NCI-H526 (cell line): ENCODE data around the gene CCDC181.
A peak's percentile ranks its signal among the peaks of the same experiment; 100 is the strongest.
"Not testable (repeated sequence)": the region's sequence is repeated elsewhere in the genome, so short reads cannot be mapped to it uniquely, and the experiment has no call there.

Source experiments
- DNase-seq, 2 experiments: peaks; one replicate each; lab custom pipeline; 2025; lab: John Stamatoyannopoulos, UW

Gene CCDC181

DNA sequence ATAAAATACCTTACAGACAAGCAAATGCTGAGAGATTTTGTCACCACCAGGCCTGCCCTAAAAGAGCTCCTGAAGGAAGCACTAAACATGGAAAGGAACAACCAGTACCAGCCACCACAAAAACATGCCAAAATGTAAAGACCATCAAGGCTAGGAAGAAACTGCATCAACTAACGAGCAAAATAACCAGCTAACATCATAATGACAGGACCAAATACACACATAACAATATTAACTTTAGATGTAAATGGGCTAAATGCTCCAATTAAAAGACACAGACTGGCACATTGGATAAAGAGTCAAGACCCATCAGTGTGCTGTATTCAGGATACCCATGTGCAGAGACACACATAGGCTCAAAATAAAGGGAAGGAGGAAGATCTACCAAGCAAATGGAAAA is 24.7 kb downstream of the CCDC181 start:
- DNase-seq = not testable (repeated sequence)

DNA sequence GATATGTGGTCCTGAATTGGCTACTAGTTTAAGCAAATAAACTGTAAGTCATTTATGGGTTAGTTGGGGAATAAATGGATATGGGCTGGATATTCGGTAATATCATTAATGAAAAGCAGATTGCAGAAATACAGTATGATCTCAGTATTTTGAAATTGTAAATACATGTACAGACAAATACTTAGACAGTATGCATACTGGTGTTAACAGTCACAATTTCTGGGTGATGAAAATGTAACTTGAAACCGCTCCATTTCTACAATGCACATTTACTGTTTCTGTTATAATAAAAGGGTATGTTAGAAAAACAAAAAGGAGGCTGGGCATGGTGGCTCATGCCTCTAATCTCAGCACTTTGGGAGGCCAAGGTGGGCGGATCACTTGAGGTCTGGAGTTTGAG is 31.3 kb downstream of the CCDC181 start:
- no peak for DNase-seq

DNA sequence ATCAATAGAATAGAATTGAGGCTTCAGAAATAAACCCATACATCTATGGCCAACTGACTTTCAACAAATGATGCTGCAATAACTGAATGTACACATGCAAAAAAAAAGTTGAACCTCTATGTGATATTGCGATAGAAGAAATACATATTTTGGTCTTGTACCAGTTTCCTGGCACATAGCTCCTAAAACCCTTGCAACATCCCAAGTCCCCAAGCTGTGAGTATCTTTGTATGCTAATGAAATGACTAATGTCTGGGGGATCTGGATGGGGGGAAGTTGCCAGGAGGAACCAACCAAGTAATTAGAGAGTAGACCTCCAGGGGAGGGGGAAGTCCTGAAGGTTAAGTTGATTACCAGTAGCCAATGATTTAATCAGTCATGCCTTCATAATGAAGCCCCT is 34.9 kb downstream of the CCDC181 start:
- no peak for DNase-seq

DNA sequence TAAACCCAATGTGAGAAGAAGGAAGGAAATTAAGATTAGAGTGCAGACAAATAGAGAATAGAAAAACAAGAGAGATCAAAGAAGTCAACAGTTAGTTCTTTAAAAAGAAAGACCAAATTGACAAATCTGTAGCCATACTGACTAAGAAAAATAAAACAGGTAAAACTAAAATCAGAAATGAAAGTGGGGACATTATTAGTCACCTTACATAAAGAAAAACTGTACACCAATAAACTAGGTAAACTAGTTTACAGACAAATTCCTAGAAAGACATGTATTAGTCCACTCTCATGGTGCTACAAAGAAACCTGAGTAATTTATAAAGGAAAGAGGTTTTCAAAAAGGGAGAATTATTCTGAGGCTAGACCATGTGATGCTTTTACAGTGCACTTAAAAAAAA is 37.0 kb downstream of the CCDC181 start:
- no peak for DNase-seq

DNA sequence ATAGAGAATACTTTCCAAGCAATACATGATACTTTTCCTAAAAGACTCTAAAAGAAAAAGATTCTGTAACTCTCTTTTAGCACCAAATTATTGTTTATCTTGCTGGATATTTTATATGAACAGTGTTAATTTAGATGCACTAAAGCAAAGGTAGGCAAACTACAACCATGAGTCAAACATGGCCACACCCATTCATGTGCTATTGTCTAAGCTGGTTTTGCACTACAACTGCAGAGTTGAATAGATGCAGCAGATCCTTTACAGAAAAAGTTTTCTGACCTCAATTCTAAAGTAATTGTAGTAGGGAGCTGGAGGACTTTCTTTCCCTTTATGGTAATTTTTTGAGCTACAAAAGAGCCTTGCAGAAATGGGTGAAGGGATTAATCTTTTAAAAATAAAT is 39.9 kb downstream of the CCDC181 start:
- DNase-seq = no peak

DNA sequence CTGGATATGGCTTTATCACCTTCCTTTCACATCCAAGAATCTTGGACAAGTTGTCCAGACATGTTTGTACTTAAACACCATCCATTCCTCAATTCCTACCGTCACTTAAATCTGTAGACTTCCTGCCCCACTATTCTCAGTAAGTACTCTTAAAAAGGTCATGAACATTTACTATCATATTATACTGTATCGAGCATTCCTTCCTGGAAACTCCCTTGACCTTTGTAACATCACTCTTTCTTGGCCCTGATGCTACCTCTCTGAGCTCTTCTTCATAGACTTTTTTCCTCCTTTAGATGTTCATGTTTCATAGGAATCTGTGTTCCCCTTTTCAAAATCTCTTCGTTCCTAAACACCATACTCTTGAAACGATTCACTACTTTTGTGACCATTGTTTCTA is 43.8 kb downstream of the CCDC181 start:
- no peak for DNase-seq

DNA sequence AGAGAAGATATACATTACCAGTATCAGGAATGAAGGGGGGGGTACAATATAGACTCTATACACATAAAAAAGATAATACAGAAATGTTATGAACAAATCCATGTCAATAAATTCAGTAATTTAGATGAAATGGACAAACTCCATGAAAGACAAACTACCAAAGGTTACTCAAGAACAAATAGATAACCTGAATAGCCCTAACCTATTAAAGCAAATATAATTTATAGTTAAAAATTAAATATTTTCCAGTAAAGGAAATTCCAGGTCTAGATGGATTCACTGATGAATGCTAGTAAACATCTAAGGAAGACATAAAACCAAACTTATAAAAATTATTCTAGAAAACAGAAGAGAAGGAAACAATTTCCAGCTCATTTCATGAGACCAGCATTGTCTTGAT is 46.1 kb downstream of the CCDC181 start:
- no peak for DNase-seq

DNA sequence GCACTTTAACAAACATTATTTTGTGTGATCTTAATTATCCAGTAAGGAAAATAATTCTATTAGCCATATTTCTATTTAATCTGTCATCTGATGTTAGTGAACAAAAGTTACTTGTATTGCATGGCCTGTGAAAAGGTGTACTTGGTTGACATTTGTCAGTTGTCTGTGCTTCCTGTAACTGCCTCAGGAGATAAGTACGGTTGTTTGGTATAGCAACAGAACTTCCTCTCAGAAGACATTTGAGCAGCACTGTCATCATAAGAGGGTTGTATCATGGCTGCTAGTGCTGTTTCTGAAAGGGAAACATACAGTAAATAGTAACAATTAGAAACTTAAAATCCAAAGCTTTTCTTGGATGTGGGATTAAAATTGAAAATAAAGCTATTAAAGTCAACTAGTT is 55.9 kb downstream of the CCDC181 start:
- DNase-seq = no peak

DNA sequence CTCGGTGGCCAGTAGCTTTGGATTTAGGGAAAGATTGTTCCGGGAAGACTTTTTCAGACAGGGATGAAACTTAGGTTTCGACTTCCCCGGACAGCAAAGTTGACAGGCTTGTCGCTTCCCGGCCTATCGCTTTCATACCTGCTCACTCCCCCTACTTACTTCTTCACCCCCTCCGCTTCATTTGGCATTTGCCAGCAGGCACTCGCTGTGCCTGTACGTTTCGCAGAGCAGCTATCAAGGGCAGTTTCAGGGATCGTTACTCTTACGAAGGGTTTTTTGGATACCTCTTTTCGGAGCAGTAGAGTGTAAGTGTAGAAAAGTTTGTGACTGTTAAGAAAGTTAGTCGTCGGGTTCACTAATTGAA is 58.9 kb downstream of the CCDC181 start:
- DNase-seq = peak; percentile 60 to 66

DNA sequence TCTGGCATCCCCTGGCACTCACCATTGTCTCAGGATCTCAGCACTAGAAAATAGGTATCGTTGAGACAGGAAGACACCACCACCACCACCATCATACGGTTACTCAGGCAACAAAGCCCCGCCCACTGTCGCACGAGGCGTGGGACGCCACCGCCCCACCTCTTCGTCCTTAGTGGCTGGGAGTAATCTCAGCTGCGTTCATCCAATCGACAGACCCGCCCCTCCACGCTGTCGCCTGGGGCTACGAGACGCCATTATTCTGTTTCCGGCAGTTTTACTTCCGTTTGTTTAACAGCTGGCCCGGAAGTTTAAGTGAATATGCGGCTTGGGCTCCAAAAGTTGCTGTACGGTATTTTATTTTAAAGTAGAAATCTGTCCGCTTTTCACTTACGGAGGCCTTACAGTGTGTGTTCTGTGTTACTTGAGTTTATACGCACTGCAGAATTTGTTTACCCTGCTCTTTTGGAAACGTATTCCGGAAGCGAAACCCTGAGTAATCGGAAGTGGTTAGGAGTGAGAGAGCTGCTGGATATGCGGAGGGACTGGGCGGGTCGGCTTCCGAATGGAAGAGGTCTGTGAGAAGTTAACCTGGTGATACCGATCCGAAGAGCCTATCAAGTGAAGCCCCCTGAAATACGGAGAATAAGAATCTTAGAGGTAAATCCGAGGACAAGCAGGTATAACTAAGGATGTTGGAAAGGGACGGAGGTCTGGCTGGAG is 59.4 kb downstream of the CCDC181 start, which contains the start of the genes BLZF1 and NME7:
TSS of gene BLZF1 (plus strand) at position 510 of the 720 bp plus-strand sequence. CDS start 1,328 bp downstream, outside the sequence.
TSS of gene NME7 (minus strand) at position 112 of the 720 bp plus-strand sequence. CDS start at position 25, 87 bp downstream.
- DNase-seq = peak; percentile 99 to 100

DNA sequence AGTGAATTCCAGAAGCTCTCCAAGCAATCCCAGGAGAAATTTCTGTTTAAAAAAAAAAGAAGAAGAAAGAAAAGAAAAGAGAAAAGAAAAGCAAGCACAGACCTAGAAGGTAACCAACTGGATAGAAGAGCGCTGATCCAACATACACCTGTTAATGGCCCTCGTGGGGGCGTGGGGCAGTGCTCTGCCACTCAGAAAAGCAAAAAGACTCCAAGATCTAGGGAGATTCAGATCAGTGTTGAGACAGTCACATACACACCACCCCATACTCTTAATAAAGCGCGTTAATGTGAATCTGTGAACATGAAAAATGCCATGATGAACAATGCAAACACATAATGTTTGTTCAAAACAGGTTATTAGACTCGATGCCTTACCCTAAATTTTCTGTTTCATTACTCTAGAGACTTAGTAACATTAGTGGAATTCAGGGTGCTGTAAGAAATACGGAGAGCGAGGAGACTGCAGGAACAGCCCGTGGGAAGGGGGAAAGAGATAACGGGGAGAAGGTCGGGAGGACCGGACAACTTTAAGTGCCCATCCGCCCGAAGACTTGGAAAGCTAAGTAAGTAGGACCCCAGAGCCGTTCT is 60.1 kb downstream of the CCDC181 start:
- peak; percentile 45 to 55 for DNase-seq

DNA sequence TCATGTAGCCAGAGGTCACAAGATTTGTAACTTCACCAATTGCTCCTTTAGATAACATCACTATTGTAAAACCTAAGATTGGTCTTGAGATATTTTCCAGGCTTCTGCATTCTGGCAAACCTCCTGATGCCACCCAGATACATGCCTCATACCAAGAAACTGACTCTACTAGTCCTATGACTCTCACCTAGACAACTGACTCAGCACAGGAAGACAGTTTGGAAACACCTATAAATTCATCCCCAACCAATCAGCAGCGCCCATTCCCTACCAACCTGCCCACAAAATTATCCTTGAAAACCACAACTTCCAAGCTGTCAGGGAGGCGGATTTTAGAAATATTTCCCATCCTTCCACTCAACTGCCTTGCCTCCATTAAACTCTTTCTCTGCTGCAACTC is 62.3 kb downstream of the CCDC181 start:
- DNase-seq = no peak

DNA sequence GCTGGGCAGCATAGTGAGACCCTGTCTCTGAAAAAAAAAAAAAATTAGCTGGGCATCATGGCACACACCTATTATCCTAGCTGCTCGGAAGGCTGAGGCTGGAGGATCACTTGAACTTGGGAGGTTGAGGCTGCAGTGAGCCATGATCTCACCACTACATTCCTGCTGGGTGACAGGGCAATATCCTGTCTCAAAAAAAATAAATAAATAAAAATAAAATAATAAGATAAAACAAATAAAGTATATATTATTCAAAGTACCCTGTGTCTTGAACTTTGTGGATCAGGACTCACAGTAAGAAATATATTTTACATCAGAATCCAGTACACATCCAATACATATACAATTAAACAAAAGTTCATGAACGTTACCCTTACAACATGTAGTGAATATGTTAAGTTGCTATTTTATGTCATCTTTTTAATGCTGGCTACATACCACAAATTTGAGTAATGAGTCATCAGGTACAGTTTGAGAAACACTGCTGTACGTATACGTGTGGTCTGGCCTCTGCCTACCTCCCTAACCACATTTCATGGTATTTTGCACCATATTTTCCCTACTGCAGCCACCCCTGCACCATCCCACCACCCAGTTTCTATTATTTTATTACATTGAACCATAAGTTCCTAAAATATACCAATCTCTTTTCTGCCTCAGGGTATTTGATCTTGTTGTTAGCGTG is 64.1 kb downstream of the CCDC181 start:
- no peak for DNase-seq

DNA sequence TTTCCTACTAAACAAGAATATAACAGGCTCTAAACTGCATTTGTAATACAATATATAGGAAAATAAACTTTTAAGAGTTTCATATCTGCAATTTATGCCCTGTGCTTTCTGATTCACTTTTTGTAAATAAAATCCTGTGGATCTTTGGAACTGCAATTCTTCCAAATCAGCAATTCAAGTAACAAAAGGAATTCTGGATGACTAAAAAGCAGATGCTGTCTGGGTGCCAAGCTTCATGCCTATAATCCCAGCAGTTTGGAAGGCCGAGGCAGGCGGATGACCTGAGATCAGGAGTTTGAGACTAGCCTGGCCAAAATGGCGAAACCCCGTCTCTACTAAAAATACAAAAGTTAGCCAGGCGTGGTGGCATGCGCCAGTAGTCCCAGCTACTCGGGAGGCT is 66.0 kb downstream of the CCDC181 start:
- DNase-seq = no peak

DNA sequence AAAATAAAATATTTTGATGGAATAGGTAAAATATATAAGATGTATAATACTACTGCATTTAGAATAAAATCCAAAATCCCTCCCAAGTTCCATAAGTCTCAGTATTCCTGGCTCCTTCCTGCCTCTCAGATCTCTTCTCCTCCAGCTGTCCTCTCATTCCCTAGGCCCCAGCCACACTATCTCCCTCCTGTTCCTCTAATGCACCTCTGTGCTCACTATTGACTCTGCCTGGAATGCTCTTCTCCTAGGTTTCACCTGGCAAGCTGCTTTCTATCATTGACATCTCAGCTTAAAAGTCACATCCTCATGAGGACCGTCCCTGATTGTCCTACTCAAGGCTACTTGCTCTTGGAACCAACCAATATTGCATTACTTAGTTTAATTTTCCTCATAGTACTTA is 66.9 kb downstream of the CCDC181 start:
- DNase-seq = no peak

DNA sequence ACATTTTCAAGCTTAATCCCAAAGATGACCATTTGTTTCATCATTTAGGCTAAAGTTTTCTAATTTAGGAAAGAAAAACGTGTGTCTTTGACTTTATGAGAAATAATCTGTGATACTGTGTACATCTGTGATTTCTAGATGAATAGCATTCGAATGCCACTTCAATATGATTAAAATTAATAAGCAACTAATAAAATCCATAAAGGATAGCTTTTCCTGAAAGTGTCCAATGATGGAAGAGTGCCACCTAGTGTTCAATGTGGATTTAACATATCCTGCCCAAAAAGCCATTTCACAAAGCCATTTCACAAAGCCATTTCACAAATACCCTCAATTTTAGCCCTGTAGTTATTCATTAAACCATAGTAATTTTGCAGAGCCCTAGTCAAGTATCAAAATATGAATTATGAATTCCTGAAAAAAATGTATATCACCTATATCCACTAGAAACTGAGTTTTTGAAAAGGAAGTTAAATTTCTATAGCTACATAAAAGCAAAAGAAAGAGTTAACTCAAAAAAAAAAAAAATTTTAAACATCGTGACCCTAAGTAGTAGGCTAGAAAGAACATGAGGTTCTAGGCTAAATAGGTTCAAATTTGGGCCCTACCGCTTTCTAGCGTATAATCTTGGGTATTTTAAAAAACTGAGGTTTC is 78.8 kb downstream of the CCDC181 start:
- peak; percentile 71 to 91 for DNase-seq

DNA sequence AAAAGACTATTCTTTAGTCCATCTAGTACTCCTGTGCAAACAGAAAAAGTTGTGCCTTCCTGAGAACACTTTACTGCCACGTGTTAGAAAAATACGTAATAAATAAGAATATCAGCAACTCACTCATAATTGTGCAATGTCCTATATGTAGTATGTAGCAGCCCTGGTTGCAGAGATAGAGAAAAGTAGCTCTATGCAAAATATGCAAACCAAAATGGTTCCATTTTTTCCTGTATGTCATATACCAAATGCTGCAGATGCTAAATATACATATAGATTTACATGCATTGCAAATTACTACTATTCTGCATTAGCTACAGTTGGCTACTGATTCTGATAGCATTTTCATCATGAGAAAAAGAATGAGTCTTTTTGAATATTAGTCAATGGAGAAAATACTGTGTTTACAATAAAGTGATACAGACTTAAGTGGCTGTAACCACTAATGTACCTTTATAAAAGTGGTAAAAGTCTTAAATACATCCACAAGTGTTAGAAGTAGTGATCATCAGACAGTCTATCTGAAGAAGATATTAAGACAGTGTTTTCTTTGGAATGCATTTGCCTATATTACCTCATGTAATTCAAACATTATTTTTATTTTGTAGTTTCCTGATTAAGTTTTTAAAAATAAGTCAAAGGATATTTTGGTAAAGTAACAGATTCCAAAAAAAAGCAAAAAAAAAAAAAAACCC is 79.4 kb downstream of the CCDC181 start:
- peak; percentile 93 to 95 for DNase-seq

DNA sequence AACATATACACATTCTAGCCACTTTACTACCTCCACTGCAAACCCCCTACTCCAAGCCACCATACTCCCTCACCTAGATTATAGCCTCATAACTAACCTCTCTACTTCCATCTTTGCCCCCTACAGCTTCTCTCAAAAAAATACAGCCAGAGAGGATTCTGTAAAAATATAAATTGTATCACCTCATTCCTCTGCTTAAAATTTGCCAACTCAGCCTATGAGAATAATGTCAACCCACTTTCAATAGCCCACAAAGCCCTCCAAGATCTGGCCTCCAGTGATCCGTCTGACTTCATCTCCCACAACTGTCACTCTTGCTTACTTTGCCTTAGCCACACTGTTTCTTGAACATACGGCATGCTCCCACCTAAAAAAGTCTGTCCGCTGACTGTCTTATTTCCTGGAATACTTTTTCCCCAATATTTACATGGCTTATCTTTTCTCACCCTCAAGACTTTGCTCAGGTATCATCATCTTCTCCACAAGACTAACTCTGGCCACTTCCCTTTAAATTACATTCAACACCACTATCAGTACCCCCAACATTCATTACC is 81.2 kb downstream of the CCDC181 start:
- DNase-seq = no peak

DNA sequence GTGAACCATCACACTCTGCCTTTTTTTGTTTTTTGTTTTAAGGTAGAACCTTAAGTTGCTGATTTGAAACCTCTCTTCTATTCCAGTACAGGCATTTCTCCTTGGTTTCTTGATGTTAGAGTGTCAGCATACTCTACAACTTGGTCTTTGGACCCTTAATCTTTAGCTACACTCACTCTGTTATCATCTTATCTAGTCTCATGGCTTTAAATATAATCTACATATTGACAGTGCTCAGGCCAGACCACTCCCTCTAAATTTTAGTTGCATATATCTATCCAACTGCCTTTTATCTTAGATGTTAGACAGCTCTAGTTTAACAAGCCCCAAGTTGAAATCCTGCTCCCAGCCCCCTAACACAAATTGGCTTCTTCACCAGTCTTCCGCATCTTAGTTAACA is 81.8 kb downstream of the CCDC181 start:
- DNase-seq = no peak
